ENCODE data around the gene PTPRZ1.
A peak's percentile ranks its signal among the peaks of the same experiment; 100 is the strongest.

PTPRZ1 gene

DNA sequence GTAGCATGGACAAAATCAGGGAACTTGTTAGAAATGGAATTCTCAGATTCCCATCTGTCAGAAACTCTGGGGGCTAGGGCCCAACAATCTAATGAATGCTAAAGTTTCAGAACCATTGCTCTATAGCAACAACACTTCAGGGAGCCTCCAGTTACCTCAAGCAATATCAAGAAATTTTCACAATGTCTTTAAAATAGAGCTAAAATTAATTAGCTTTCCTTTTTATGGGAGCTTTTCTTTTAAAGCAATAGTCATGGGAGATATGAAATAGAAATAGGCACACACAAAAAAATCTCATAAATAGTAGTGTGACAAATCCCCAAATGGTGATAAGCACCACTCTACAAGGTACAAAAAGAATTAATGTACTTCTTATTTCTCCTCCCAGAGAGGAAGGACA is 190.2 kb downstream of the PTPRZ1 start:
- DNase-seq: no peak

DNA sequence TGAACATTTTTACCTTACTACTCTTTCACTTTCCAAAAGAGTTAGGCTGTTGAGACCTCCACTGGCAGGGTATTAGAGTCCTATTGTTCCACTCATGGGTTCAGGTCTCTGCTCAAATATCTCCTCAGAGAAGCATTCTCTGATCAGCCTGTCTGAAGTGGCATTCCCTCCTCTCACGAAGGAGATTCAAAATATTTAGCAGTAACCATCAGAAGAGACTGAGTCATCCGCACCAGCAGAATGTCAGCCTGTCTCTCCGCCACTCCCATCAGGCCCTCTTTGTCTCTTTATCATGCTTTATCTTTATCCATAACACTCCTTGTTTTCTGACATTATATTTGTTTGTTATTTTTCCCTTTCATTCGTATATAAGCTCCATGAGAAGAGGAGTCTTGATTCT is 192.0 kb downstream of the PTPRZ1 start:
- DNase-seq: no peak

DNA sequence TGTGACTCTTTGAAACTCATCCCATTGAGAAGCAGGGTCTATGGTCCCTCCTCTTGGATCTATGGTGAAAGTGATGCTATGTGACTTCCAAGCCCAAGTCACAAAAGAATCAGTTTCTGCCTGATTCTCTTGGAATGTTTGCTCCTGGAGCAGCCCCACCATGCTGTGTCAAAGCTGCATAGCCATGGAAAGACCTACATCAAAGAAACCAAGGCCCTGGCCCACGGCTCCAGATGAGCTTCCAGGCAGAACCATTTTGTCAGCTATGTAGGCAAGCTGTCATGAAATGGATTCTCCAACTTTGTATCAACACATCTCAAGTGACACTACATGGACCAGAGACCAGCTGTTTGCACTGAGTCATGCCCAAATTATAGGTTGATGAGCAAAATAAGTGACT is 194.1 kb downstream of the PTPRZ1 start:
- no peak for DNase-seq

DNA sequence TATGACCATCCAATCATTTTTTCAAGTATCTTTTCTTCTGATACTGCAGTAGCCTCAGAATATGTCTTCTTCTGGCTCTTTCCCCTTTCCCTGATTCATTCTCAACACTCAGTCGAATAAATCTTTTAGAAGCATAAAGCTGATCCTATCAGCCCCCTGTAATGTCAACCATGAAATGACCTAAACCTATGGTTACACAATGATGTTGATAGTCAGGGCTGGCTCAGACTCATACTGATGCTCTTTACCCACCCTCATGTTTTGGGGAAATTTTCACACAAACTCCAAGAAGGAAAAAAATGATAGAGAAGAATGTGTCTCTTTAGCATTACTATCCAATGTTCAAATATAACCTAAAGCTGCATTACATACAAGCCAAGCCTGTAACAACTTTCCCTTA is 195.1 kb downstream of the PTPRZ1 start:
- DNase-seq: no peak

DNA sequence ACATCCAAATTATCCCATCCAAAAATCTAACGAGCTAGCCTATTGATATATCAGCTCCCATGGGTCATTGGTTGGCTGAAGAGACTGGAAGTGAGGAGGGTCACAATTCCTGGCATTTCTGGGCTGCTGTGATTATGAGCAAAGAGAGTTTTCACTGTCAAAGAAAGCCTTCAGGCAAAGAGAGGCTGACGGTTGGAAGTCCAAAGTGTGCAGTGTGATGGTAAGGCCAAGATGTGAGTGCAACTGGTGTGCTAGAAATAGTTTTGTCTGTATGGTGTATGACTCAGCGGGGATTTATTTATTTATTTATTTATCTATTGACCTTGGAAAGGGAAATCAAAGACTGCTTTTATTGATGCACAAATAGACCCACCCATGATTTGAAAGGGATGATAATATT is 196.0 kb downstream of the PTPRZ1 start:
- DNase-seq: no peak

DNA sequence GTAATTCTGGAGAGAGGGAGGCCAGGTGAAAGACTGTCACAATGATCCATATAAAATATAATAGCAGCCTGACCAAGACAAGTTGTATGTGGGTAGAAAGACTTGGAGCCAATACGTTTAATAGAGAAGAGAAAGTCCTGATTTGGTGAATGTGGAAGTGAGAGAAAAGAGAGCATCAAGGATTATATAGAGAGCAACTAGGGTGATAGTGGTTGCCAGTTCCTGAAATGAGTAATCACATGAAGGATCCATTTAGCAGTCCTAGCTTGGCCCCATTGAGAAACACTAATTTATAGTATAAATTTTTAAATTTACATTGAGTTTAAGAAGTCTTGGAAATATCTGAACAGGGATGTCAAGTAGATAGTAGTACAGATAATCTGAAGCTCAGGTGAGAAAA is 197.1 kb downstream of the PTPRZ1 start:
- no peak for DNase-seq

DNA sequence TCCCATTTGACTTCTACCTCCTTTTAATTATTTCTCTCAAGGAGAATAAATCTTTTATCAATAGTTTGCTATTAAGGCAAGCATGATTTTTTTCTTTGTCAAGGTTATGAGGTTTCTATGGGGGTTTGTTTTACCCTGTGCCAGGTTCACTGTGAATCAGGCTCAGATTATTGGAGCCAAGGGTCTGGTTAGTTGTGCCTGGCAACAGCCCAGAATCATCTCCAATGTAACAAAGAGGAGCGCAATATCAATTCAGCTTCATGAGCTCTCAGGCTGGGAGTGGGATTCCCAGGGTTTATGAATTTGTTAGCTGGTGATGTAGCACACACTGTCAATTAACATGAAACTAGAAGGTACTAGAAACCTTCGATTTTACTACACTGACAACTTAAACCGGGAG is 197.9 kb downstream of the PTPRZ1 start:
- no peak for DNase-seq

DNA sequence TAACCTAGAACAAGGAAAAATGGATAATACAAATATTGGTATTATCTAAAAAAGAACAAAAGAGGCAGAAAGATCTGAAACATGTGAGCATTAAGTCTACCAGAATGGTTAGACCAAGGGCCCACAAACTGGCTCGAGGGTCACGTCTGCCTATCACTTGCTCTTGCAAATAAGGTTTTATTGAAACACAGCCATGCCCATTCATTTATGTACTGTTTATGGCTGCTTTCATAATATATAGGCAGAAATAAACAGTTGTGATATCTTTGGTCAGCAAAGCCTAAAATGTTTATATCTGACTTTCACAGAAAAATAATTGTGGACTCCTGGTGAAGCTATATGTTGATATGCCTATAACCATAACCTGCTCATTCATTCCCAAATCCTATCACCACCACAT is 199.3 kb downstream of the PTPRZ1 start:
- no peak for DNase-seq

DNA sequence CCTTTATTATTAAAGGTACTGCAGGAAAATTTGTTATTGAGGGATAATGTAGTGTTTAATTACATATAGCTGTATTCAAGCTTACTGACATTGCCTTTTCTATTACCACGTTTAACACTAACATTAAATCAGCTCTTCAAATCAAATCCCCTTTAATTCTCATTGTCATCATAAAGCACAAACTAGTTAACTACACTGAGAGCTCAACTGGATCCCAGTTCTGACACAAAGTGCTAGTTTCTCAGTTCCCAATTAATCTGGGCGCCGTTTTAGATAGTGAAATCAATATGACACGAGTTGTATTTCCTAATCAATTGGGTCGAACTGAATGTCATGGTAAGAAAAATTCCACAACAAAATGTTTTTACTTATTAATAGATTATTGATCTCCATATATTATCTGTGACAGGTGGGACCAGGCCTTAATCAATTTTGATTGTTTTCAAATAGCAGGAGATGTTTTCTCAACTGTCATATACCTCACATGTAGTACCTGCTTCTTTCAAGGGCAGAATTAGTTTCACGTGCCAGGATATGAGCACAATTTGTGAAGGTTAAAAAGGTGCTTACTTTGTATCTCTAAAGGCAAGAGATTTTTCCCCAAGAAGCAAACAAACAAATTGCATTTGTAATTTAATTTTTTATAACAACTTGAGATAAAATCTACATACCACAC is 200.1 kb downstream of the PTPRZ1 start:
- DNase-seq: no peak

DNA sequence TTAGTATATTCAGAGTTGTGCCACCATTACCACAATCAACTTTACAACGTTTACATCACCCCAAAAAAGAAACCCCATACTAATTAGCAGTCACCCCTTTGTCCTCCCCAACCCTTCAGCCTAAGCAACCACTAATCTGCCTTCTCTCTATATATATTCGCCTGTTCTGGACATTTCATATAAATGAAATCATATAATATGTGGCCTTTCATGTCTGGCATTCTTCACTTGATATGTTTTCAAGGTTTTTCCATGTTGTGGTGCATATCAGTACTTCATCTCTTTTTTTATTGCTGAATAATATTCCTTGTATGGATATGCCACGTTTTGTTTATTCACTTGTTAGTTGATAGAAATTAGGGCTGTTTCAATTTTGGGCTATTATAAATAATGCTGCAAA is 200.7 kb downstream of the PTPRZ1 start:
- DNase-seq: no peak

DNA sequence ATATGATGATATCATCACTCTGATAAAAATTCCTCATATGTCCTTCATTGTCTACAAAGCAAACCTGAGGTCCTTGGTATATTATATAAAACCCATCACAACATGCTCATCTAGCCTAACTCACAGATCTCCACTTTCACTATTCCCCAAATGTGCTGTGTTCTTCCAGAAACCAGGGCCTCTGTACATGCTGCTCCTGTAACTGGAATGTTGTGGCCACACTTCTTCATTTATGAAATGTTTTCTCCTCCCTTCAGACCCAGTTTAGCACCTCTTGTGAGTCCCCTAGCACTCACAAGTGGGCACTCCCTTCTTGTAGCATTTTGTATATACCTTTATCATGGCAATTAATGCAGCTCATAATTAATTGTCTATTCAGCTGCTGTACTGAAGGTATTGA is 209.2 kb downstream of the PTPRZ1 start:
- no peak for DNase-seq

DNA sequence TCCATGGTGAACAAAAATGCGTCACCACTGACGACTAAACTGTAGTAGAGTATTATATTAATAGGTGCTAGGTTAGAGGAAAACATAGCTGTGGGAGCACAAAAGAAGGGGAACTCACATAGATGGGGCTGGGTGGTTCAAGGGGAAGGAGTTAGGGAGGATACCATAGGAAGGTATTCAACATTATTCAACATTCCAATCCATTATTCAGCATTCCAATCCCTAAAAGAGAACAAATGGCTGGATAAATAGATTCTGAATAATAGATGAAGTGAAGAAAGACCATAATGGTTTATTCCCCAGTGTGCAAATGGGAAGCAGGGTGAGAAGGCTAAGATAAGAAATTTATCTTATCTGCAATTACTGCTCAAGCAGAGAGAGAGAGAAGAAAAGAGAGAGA is 209.7 kb downstream of the PTPRZ1 start:
- no peak for DNase-seq

DNA sequence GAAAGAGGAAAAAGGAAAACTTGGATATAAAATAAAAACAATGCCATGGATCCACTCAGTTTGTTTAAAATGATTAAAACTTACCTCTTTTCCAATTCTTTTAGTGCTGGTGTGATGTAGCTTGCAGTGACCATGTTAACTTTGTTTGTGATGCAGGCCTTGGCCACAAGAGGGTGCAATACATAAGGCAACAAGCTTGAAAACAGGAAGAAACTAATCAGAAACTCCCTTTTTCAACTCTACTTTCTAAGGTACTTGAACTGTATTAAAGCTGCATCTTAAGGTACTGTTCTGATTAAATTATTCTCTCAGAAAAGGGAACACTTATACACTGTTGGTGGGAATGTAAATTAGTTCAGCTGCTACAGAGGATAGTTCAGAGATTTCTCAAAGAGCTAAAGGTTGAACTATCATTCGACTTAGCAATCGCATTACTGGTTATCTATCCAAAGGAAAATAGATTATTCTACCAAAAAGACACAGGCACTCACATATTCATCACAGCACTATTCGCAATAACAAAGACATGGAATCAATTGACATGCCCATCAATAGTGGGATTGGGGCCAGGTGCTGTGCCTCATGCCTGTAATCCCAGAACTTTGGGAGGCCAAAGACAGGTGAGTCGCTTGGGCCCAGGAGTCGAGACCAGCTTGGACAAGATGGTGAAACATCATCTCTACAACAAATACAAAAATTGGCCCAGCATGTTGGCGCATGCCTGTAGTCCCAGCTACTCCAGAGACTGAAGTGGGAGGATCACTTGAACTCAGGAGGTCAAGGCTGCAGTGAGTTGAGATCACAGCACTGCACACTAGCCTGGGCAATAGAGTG is 220.2 kb downstream of the PTPRZ1 start:
- DNase-seq: peak; percentile 39

DNA sequence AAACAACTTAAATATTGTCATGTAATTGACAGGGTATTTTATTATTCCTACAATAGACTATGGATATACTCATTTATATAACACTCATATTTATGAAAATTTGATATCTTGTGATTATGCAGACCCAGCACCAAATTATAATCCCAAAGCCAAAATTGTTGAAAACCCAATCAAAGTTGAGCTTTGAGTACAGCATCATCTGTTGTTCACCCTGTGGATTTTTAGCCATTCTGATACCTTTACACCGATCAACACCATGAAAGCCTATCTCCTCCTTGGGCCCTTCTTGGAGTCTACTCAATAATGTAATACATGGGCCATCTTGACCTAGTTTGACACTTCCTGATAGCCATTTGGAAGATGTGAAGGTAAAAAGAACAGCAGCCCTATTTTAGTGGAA is 221.6 kb downstream of the PTPRZ1 start:
- DNase-seq: no peak

DNA sequence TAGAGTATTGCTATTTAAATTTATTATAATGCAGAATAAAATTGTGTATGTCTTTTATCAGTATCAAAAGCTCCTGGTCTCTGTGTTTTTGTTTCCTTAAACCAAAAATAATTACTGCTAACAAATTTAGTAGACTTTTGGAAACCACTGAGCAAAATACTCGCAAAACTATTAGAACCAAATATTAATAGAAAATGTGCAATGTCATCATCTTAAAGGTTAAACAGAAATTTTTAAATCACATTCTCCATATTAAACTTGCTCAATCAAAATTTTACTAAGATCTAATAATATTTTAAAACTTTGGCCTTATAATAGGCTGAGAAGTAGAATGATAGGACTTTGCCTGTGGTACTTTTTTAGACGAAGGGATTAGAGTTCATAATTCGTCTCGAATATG is 222.7 kb downstream of the PTPRZ1 start:
- DNase-seq: no peak

DNA sequence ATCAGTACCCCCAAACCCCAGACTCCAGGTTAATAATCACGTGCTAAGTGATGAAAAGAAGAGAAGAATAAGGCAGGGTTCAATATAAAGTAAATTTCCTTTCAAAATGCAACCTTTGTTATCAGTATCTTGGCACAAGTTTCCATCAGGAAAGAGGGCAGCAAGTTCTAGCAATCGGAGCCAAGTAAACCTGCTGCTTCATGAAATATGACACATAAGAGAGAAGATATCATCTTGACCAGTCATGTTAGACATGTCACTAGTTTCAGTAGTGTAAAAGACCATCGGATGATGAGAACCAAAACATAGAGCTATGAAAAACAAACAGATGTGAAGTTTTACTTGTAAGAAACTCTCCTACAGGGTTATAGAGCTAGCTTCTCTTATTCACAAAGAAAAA is 227.1 kb downstream of the PTPRZ1 start:
- no peak for DNase-seq

DNA sequence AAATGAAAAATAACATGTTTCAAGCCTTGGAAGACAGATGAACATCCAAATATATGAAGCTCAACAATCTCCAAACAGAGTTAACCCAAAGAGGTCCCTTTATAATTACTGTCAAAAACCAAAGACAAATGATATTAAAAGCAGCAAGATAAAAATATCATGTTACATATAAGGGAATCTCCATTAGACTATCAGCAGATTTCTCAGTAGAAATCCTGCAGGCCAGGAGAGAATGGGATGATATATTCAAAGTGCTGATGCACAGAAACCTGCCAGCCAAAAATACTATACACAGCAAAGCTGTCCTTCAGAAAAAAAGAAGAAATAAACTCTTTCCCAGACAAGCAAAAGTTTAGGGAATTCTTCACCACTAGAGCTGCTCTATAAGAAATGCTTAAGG is 230.1 kb downstream of the PTPRZ1 start:
- no peak for DNase-seq
